ENCODE results near the gene CDK3. TPM values are rescaled to one million over a fixed set of nuclear protein-coding genes. Genes with fewer than 3 reads are reported as not detected.

Gene CDK3
- polyA plus RNA-seq, 2 of the 4 experiments (the other 2 are of a cell fraction): 5.1 to 5.5 TPM

- Histone ChIP-seq H3K9me3 (no peaks in the 10 kb centered on the region), H3K4me3 (no peak overlapping the region), H3K27ac (no peak overlapping the region), H3K4me2 (no peak overlapping the region), H3K4me1 (peaks cover 7% of the 10 kb centered on the region; the same call in 2 of the 3 replicates)
- ChIA-PET CTCF (interaction anchor here (0.6 to 2.5 kb wide), 4 partner anchors 21 to 50 kb away, joined by 3 to 15 read pairs (median 7); no protein-coding TSS in a partner anchor), POLR2A (no interaction called here)
- no peak for FAIRE-seq
- ATAC-seq: no peak
- WGBS (ENCODE audit: missing lambda C conversion rate): 93% methylated on average over 15 of the region's 15 CpGs
- TF ChIP-seq ZFP36 (IDR thresholded peaks at IDR 0.05; ENCODE audit: borderline replicate concordance, partially characterized antibody) (no peak), MYC (IDR thresholded peaks at IDR 0.05; ENCODE audit: borderline replicate concordance, low read length) (no peak), MAFK (IDR thresholded peaks at IDR 0.05; ENCODE audit: partially characterized antibody) (no peak), ESRRA (IDR thresholded peaks at IDR 0.05; ENCODE audit: borderline replicate concordance, low read length) (no peak), FOXS1 (CRISPR knock-in tag; IDR thresholded peaks at IDR 0.05) (no peak), PBX3 (IDR thresholded peaks at IDR 0.05) (no peak)
- TF ChIP-seq, protein P1, sequence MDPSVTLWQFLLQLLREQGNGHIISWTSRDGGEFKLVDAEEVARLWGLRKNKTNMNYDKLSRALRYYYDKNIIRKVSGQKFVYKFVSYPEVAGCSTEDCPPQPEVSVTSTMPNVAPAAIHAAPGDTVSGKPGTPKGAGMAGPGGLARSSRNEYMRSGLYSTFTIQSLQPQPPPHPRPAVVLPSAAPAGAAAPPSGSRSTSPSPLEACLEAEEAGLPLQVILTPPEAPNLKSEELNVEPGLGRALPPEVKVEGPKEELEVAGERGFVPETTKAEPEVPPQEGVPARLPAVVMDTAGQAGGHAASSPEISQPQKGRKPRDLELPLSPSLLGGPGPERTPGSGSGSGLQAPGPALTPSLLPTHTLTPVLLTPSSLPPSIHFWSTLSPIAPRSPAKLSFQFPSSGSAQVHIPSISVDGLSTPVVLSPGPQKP (IDR thresholded peaks at IDR 0.05; ENCODE audit: low read depth, low read length): no peak
- DNase-seq (ENCODE audit: low read depth in 1 of 2, low spot score in 1 of 2): no peak
Observed at GRCh38 chr17:76049836-76050537, 49.3 kb downstream of the CDK3 start.

DNA sequence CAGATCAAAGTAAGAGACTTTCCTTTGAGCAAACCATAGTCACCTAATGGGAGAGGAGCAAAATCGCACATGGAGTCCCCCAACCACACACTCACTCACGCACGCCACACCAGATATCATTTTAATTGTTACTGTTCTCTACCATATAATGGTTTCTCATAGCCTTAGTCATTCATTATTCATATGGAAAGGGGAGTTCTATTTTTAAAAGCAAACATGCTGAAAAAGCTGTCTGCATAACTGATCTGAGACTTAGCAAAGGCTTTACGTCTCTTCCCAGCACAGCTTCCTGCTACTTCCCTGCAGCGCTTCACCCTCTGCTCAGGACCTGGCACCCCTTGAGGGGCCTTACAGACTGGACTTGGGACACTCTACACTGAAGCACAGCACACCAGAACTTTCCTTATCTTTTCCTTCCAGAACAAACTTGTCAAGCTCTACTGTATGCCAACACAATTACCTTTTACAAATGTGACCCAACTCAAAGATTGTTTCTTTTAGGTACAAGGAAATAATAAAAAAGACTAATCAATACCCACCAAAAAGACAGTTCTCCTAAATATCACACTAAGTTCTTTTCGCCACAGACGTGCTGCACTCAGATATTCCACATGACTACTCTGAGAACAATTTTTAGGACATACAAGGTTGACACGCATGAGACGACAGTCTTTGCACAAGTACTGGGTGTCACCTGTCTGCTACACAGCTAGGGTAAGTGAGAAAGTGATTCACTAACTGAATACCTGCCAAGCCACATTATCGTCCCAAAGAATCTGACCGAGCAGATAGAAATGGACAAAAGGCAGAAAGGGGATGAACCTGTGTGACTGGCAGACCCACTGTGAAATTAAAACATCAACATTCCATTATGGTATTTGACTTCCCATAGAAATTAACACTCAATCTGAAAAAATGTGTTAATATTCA, 50.1 kb downstream of the CDK3 start:
- H3K4me3 ChIP-seq: no peak overlapping the region
- H3K4me1 ChIP-seq: peaks cover 7% of the 10 kb centered on the region; the same call in 2 of the 3 replicates
- no peak for FAIRE-seq
- TF ChIP-seq HMGXB4 (CRISPR knock-in tag; IDR thresholded peaks at IDR 0.05; ENCODE audit: borderline replicate concordance) (no peak), ATOH8 (CRISPR knock-in tag; IDR thresholded peaks at IDR 0.05; ENCODE audit: low read depth) (no peak), NR3C1 (IDR thresholded peaks at IDR 0.05) (no peak), EP300 (IDR thresholded peaks at IDR 0.05) (no peak), HDAC2 (IDR thresholded peaks at IDR 0.05) (no peak), HOXA7 (CRISPR knock-in tag; IDR thresholded peaks at IDR 0.05) (no peak), CEBPB (IDR thresholded peaks at IDR 0.05) (no peak), POLR2A (IDR thresholded peaks at IDR 0.05; ENCODE audit: low read length) (no peak), ZFP36 (IDR thresholded peaks at IDR 0.05; ENCODE audit: borderline replicate concordance, partially characterized antibody) (no peak), NPAS2 (CRISPR knock-in tag; IDR thresholded peaks at IDR 0.05; ENCODE audit: borderline replicate concordance) (no peak), RAD21 (conservative IDR thresholded peaks at IDR 0.05 in 1 of 2, IDR thresholded peaks at IDR 0.05 in 1 of 2) (no peak), SMC3 (IDR thresholded peaks at IDR 0.05) (no peak), CHD4 (IDR thresholded peaks at IDR 0.05; ENCODE audit: borderline replicate concordance) (no peak), RFX5 (IDR thresholded peaks at IDR 0.05) (no peak), BHLHE40 (IDR thresholded peaks at IDR 0.05; ENCODE audit: low read depth, low read length) (no peak), CBX2 (IDR thresholded peaks at IDR 0.05; ENCODE audit: borderline replicate concordance, low read depth) (no peak), JUNB (IDR thresholded peaks at IDR 0.05) (no peak)
- no peak overlapping the region for H3K4me2 ChIP-seq
- WGBS (ENCODE audit: missing lambda C conversion rate): 92% methylated on average over 11 of the region's 11 CpGs
- H3K9me3 ChIP-seq: no peaks in the 10 kb centered on the region
- no peak for DNase-seq (ENCODE audit: low read depth in 1 of 2, low spot score in 1 of 2)
- no peak overlapping the region for H3K27ac ChIP-seq
- POLR2A ChIA-PET: no interaction called here
- no peak for ATAC-seq
- CTCF ChIA-PET: interaction anchor here (0.7 to 2.5 kb wide), 5 partner anchors 9 to 166 kb away, joined by 3 to 15 read pairs (median 3); no protein-coding TSS in a partner anchor

All from A549 (cell line).